OCI-LY1 (cell line): ENCODE data around the gene TMEM175.

Experiments used
- EZH2 ChIP-seq: fragments of 200-600 bp; sonication (generic), shearing (Covaris generic); IDR thresholded peaks from 2 replicates; pipeline ENCODE4 v1.8.0; 2017; ENCODE audit warnings: borderline replicate concordance, mixed run types, mild to moderate bottlenecking, antibody characterized with exemption, low read length, moderate library complexity, mixed read lengths
- TF ChIP-seq, protein P1 (sequence below): fragments of 200-600 bp; sonication (generic), shearing (Covaris generic); IDR thresholded peaks from 2 replicates; pipeline ENCODE4 v1.5.1; 2017; ENCODE audit warnings: mild to moderate bottlenecking, antibody characterized with exemption, low read length, moderate library complexity, mixed read lengths

DNA sequence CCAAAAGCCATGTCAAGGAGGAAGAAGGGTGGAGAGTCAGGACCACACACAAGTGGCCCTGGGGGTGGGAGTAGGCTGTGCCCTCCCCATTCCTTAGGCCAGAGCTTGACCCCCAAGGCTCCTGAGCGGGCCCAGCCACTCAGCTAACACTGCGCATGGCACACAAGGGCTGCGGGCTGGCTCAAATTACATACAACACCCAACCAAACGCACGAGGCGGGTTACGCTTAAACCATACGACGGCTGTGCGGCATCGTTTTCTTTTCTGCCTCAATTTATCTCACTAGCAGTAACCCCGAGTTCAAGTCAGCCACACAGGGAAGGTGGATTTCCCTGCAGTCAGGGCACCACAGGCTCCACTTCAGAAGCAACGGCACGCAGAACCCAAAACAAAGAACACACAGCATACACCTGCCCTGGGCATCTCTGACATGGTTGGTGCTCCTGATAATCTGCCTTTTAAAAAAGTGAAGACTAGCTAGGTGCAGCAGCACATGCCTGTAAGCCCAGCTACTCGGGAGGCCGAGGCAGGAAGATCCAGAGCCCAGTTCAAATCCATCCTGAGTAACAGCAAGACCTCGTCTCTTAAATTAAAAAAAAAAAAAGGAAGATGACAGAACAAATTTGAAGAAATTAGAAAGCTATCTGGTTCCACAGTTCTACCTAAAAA, 3.0 kb upstream of the TMEM175 start:
- TF ChIP-seq, protein P1, sequence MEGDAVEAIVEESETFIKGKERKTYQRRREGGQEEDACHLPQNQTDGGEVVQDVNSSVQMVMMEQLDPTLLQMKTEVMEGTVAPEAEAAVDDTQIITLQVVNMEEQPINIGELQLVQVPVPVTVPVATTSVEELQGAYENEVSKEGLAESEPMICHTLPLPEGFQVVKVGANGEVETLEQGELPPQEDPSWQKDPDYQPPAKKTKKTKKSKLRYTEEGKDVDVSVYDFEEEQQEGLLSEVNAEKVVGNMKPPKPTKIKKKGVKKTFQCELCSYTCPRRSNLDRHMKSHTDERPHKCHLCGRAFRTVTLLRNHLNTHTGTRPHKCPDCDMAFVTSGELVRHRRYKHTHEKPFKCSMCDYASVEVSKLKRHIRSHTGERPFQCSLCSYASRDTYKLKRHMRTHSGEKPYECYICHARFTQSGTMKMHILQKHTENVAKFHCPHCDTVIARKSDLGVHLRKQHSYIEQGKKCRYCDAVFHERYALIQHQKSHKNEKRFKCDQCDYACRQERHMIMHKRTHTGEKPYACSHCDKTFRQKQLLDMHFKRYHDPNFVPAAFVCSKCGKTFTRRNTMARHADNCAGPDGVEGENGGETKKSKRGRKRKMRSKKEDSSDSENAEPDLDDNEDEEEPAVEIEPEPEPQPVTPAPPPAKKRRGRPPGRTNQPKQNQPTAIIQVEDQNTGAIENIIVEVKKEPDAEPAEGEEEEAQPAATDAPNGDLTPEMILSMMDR: no peak
- TF ChIP-seq EZH2: no peak
